ENCODE data around the gene DMC1.

DNA sequence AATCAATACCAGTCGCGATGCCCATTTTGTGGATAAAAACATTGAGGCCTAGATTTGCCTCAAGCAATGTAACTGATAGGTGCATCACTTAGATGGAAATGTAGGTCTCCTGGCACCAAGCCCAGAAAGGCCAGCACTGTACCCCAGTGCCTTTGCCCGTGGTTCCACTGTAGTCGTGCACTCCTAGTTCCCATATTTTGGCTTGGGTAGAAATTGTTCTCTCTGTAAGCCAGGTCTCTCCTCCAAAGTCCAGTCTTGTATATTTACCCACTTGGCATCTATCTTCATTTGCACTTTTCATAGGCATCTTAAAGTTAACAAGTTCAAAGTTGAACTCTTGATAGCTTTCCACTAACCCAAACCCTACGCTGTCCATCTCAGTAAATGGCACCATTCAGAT, 41.6 kb upstream of the DMC1 start:
- no peak for TF ChIP-seq GABPA (IDR thresholded peaks at IDR 0.05; ENCODE audit: low read depth)
- no peak for TF ChIP-seq CTCF (IDR thresholded peaks at IDR 0.05)
- no peak for TF ChIP-seq POLR2AphosphoS5 (IDR thresholded peaks at IDR 0.05; ENCODE audit: low read depth, low read length)
- no peak for TF ChIP-seq RCOR1 (IDR thresholded peaks at IDR 0.05; ENCODE audit: low read length)
- no peak for TF ChIP-seq ZBTB33 (IDR thresholded peaks at IDR 0.05; ENCODE audit: borderline replicate concordance, low read depth)
- TF ChIP-seq, protein P1, sequence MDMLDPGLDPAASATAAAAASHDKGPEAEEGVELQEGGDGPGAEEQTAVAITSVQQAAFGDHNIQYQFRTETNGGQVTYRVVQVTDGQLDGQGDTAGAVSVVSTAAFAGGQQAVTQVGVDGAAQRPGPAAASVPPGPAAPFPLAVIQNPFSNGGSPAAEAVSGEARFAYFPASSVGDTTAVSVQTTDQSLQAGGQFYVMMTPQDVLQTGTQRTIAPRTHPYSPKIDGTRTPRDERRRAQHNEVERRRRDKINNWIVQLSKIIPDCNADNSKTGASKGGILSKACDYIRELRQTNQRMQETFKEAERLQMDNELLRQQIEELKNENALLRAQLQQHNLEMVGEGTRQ (IDR thresholded peaks at IDR 0.05; ENCODE audit: borderline replicate concordance, low read depth, low read length) = no peak
- no peak for TF ChIP-seq SIN3A (IDR thresholded peaks at IDR 0.05; ENCODE audit: borderline replicate concordance, low read depth, low read length)
- no peak for TF ChIP-seq EZH2phosphoT487 (IDR thresholded peaks at IDR 0.05; ENCODE audit: borderline replicate concordance, low read depth)
- TF ChIP-seq TAF1 (IDR thresholded peaks at IDR 0.05; ENCODE audit: borderline replicate concordance, low read depth, low read length) = no peak
- TF ChIP-seq CHD2 (IDR thresholded peaks at IDR 0.05; ENCODE audit: low read length, partially characterized antibody) = no peak
- TF ChIP-seq, protein P2, sequence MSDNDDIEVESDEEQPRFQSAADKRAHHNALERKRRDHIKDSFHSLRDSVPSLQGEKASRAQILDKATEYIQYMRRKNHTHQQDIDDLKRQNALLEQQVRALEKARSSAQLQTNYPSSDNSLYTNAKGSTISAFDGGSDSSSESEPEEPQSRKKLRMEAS (IDR thresholded peaks at IDR 0.05; ENCODE audit: low read depth) = no peak
- TF ChIP-seq EP300 (IDR thresholded peaks at IDR 0.05; ENCODE audit: borderline replicate concordance in 1 of 2, low read depth in 1 of 2, low read length in 1 of 2) = no peak
- TF ChIP-seq RAD21 (IDR thresholded peaks at IDR 0.05; ENCODE audit: low read length) = no peak
- no peak for TF ChIP-seq USF1 (IDR thresholded peaks at IDR 0.05; ENCODE audit: borderline replicate concordance, low read depth)
